Esophagus squamous epithelium (tissue), 5 donors: Measurements from ENCODE around the gene TAS2R9. TPM values are rescaled to one million over a fixed set of nuclear protein-coding genes. Genes with fewer than 3 reads are reported as not detected.

Experiments used
- DNase-seq: peaks from one replicate; lab custom pipeline; 2025; lab: John Stamatoyannopoulos, UW
- H3K27ac ChIP-seq, 4 donors: fragments of 200-600 bp; sonication (generic); one replicate each; pipeline ENCODE4 v1.5.1; 2016 to 2019; ENCODE audit warnings: mild to moderate bottlenecking in 1 of 4
- H3K27me3 ChIP-seq, 4 donors: fragments of 200-600 bp; sonication (generic); 1 replicate in 3 of 4; 2 replicates in 1 of 4; pipeline versions ENCODE4 v1.5.1 to v1.6.0; 2017 to 2021; ENCODE audit warnings: antibody characterized with exemption in 1 of 4
- H3K36me3 ChIP-seq, 3 donors: fragments of 200-600 bp; sonication (generic); one replicate each; pipeline ENCODE4 v1.5.1; 2016 to 2019
- H3K4me1 ChIP-seq, 3 donors: fragments of 200-600 bp; sonication (generic); one replicate each; pipeline ENCODE4 v1.5.1; 2017 to 2019
- H3K4me3 ChIP-seq, 4 donors: fragments of 200-600 bp; sonication (generic); 1 replicate in 3 of 4; 2 replicates in 1 of 4; pipeline ENCODE4 v1.5.1; 2016 to 2019; ENCODE audit warnings: mild to moderate bottlenecking in 2 of 4, moderate library complexity in 1 of 4
- H3K9me3 ChIP-seq, 3 donors: fragments of 200-600 bp; sonication (generic); one replicate each; pipeline ENCODE4 v1.5.1; 2016 to 2019
- POLR2A ChIP-seq, 4 donors: fragments of 450-650 bp; IDR thresholded peaks; one replicate each; pipeline ENCODE4 v1.6.1; 2017; ENCODE audit warnings: antibody characterized with exemption in 4 of 4, mild to moderate bottlenecking in 4 of 4, moderate library complexity in 3 of 4
- WGBS, 2 donors: methylation state at CpG; one replicate each; pipeline ENCODE4 v1.1.5; 2018; 5-methylcytosine and 5-hydroxymethylcytosine counted together
- intact Hi-C: fragments of 100-400 bp; cut with DNase I; formaldehyde crosslinking; loops from one replicate; pipeline ENCODE4 v1.15.0; 2022
- total RNA-seq, 4 donors: library from RNA; depleted of rRNA; stranded (reverse); fragments of >200 nt; gene quantifications; one replicate each; pipeline ENCODE4 v1.1.0, GENCODE V29; 2016
- TF ChIP-seq, protein P1 (sequence below), 6 experiments: fragments of 450-650 bp in 4 of 6; fragments of 200-600 bp in 2 of 6; sonication (generic) in 2 of 6; IDR thresholded peaks; one replicate each; pipeline ENCODE4 v1.5.1; 2016 to 2019; ENCODE audit warnings: antibody characterized with exemption in 6 of 6, mild to moderate bottlenecking in 4 of 6, moderate library complexity in 4 of 6
- donor health status: DM: yes; HTN: yes; CAD: no.

The TAS2R9 gene
- total RNA-seq, 4 donors from 2014 or later: 0.66 TPM; not detected in 3

DNA sequence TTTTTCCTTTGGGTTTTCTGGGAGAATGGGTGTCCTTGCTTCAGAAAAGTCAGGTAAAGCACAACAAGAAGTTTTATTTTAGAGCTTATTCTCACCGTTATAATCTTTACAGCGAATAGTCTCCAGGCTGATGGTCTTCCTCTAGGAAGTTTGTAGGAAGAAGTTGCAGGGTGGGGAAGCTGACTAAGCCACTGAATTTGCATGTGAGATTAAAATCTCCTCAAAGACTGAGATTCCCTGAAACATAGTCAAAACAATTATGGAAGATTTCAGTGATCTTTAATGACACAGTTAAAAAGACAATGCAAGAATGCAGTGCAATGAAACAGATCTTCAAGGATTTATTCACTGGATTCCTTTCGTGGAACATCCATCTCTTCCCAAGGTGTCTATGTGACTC lies 15.0 kb upstream of the TAS2R9 start:
- no peak for DNase-seq
- intact Hi-C loops: no loop called here
- H3K4me3 ChIP-seq: no peak overlapping the region
- no peaks in the 10 kb centered on the region for H3K27me3 ChIP-seq
- H3K27ac ChIP-seq: no peak overlapping the region
- TF ChIP-seq, protein P1, sequence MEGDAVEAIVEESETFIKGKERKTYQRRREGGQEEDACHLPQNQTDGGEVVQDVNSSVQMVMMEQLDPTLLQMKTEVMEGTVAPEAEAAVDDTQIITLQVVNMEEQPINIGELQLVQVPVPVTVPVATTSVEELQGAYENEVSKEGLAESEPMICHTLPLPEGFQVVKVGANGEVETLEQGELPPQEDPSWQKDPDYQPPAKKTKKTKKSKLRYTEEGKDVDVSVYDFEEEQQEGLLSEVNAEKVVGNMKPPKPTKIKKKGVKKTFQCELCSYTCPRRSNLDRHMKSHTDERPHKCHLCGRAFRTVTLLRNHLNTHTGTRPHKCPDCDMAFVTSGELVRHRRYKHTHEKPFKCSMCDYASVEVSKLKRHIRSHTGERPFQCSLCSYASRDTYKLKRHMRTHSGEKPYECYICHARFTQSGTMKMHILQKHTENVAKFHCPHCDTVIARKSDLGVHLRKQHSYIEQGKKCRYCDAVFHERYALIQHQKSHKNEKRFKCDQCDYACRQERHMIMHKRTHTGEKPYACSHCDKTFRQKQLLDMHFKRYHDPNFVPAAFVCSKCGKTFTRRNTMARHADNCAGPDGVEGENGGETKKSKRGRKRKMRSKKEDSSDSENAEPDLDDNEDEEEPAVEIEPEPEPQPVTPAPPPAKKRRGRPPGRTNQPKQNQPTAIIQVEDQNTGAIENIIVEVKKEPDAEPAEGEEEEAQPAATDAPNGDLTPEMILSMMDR (IDR thresholded peaks at IDR 0.05): no peak
- no peak for TF ChIP-seq POLR2A (IDR thresholded peaks at IDR 0.05)
- no peaks in the 10 kb centered on the region for H3K36me3 ChIP-seq
- H3K9me3 ChIP-seq: no peaks in the 10 kb centered on the region
- WGBS, 2 donors: 77 to 90% methylated on average over 3 of the region's 3 CpGs
- no peaks in the 10 kb centered on the region for H3K4me1 ChIP-seq

DNA sequence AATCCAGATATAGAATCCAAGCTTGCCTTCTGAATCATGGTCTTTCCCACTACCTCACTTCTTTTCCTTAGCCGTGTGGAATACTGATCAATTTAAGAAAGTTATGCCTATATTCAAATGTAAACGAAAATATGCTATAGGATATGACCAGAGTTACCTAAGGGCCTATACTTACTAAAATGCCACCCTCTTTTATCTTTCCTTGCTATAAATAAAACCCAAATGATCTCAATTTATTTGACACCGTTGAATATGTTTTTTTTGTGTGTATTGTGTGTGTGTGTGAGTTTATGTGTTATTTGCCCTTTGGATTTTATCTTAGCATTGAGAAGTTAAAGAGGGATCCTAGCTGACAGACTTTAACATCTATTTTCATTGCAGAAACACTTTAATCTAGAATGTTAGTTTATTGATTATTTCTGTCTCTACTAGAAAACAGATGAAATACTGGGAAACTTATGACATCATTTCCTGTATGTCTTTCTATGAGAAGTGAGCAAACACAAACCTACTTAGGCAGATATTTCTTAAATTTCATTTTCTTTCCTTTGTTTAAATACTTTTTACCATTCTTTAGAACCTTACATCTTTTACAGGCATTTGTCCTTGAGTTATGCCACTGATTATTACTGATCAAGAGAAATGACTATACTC lies 2.0 kb upstream of the TAS2R9 start:
- Histone ChIP-seq H3K4me1 (no peaks in the 10 kb centered on the region), H3K9me3 (no peaks in the 10 kb centered on the region), H3K36me3 (no peaks in the 10 kb centered on the region), H3K27me3 (no peaks in the 10 kb centered on the region), H3K27ac (no peak overlapping the region), H3K4me3 (no peak overlapping the region)
- WGBS, 2 donors: 64 to 76% methylated on average over 3 of the region's 3 CpGs
- no peak for DNase-seq
- intact Hi-C loops: no loop called here
- TF ChIP-seq, protein P1 (IDR thresholded peaks at IDR 0.05): no peak
- TF ChIP-seq POLR2A (IDR thresholded peaks at IDR 0.05): no peak

DNA sequence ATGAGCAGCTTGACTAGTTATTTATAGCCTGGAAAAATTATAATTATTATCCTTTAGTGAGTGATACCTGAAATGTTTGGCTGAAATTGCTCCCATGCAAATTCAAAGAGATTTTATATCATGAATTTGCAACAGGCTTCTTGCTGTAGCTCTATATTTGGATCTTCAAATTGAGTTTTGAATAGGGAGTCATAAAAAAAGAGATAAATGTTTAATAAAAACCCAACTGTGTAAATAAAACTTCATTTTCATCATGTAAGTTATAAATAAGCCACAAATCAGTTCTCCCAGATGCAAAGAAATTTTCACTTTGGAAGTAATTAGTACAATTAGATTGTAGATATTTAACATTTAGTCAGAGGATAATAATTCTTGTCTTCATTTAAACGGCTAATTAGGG lies 2.8 kb downstream of the TAS2R9 start, which contains the start of gene TAS2R8:
Gene TAS2R8 (minus strand): TSS at position 101 of the 400 bp plus-strand sequence. CDS start 306 bp downstream, outside the sequence.
- Histone ChIP-seq H3K27ac (no peak within 1 kb of the TSS), H3K27me3 (no peaks in the 10 kb centered on the region), H3K4me3 (no peak within 1 kb of the TSS), H3K4me1 (no peaks in the 10 kb centered on the region), H3K36me3 (no peaks in the 10 kb centered on the region), H3K9me3 (no peaks in the 10 kb centered on the region)
- TF ChIP-seq, protein P1 (IDR thresholded peaks at IDR 0.05): no peak
- no peak for TF ChIP-seq POLR2A (IDR thresholded peaks at IDR 0.05)
- no peak for DNase-seq
- intact Hi-C loops: no loop called here
- WGBS, 2 donors: 45 to 54% methylated on average over 1 of the region's 1 CpG

DNA sequence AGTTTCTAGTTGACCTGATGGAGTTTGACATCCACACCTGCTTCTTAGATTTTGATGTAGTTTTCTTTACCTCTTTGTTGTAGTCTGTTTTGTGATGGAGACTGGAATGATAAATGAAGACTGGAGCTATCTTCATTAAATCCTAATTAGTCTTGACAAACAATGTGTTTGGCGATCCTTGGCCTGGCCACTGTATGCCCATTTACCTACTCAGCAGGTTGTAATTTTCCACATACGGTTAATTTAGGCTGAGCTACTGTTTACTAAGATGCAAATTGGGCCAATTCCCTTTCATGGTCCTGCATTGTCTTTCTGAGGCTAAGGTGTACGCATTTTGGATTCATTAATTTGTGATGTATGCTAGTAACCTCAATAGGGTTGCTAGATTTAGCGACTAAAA lies 7.4 kb downstream of the TAS2R9 start, which contains the start of gene TAS2R7:
Gene TAS2R7 (minus strand): TSS at position 41 of the 400 bp plus-strand sequence. CDS start 57 bp downstream, outside the sequence.
- Histone ChIP-seq H3K4me3 (no peak within 1 kb of the TSS), H3K27me3 (no peaks in the 10 kb centered on the region), H3K9me3 (no peaks in the 10 kb centered on the region), H3K4me1 (no peaks in the 10 kb centered on the region), H3K27ac (no peak within 1 kb of the TSS), H3K36me3 (no peaks in the 10 kb centered on the region)
- TF ChIP-seq, protein P1 (IDR thresholded peaks at IDR 0.05): no peak
- TF ChIP-seq POLR2A (IDR thresholded peaks at IDR 0.05): no peak
- no peak for DNase-seq
- WGBS, 2 donors: 46% methylated on average over 4 of the region's 4 CpGs
- intact Hi-C loops: no loop called here

DNA sequence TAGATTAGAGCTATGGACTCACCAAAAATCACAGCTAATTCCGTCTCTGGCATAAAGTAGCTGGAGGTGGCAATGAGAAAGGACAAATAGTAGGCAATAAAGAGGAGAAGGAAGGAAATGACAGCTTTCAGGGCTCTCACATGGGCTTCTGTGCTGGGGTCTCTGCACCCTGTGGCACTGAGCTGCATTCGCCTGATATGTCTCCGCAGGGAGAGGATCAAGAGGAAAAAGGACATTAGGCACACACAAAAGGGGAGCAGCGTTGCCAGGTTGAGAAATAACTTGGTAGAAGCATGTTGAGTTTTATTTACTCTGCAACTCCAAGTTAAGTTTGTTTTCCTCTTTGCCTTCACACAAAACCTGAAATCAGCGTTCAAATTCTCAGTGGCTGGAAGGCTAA lies 8.2 kb downstream of the TAS2R9 start:
- 42 to 48% methylated on average over 5 of the region's 5 CpGs for WGBS, 2 donors
- DNase-seq: no peak
- Histone ChIP-seq H3K27me3 (no peaks in the 10 kb centered on the region), H3K9me3 (no peaks in the 10 kb centered on the region), H3K4me1 (no peaks in the 10 kb centered on the region), H3K4me3 (no peak overlapping the region), H3K36me3 (no peaks in the 10 kb centered on the region), H3K27ac (no peak overlapping the region)
- intact Hi-C loops: no loop called here
- TF ChIP-seq, protein P1 (IDR thresholded peaks at IDR 0.05): no peak
